NB4 (cell line): ENCODE measurements around the gene DGKD.

Experiments
- POLR2A ChIP-seq: IDR thresholded peaks from 2 replicates; pipeline ENCODE4 v1.6.1; 2011; ENCODE audit warnings: mild to moderate bottlenecking; ENCODE audit not compliant: insufficient read length; ENCODE audit errors: extremely low read depth
- TF ChIP-seq, protein P1 (sequence below): IDR thresholded peaks from one replicate; pipeline ENCODE4 v1.5.1; 2012; ENCODE audit warnings: low read depth, low read length

DNA sequence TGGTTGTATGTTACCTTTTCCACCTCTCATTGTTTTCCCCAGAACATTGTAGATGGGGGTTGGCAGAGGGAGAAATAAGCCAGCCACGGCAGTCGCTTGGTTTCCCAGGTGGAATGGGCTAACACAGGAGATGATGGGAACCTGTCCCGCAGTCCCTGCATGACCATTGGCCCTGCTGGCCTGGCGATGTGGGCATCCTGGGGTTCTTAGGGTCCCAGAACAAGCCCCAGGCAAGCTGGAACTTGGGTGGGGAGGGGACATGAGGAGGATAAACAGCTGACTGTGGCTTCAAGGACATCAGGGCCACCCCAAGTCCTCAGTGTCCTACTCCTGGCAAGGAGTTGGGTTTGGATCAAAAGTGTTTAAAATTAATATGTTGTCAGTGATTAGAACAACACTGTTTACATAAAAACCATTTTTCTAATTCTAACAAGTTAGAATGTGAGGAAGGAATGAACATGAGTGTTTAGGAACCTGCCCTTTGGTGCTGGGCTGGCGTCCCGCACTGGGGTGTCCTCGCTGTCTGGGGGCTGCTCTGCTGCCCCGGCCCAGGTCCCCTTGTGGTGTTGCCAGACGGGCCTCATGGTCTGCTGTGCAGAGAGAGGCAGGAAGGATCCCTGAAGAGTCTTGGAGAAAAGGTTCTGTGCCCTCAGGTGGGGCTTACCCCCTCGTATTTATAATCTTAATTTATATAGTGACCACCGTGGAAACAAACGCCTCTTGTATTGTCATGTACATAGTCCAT is 117.2 kb downstream of the DGKD start:
- no peak for TF ChIP-seq POLR2A
- TF ChIP-seq, protein P1, sequence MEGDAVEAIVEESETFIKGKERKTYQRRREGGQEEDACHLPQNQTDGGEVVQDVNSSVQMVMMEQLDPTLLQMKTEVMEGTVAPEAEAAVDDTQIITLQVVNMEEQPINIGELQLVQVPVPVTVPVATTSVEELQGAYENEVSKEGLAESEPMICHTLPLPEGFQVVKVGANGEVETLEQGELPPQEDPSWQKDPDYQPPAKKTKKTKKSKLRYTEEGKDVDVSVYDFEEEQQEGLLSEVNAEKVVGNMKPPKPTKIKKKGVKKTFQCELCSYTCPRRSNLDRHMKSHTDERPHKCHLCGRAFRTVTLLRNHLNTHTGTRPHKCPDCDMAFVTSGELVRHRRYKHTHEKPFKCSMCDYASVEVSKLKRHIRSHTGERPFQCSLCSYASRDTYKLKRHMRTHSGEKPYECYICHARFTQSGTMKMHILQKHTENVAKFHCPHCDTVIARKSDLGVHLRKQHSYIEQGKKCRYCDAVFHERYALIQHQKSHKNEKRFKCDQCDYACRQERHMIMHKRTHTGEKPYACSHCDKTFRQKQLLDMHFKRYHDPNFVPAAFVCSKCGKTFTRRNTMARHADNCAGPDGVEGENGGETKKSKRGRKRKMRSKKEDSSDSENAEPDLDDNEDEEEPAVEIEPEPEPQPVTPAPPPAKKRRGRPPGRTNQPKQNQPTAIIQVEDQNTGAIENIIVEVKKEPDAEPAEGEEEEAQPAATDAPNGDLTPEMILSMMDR = no peak
